NCI-H2171 treated with DMSO at 0.1 percent for 48 hours (cell line): Measurements from ENCODE around the gene EPHB3.
"Not testable (repeated sequence)": the region's sequence is repeated elsewhere in the genome, so short reads cannot be mapped to it uniquely, and the experiment has no call there.

ENCODE experiments used
- DNase-seq: peaks from one replicate; lab custom pipeline; 2025; lab: John Stamatoyannopoulos, UW

EPHB3 gene

GRCh38 chr3:184600685-184601377 is 39.2 kb downstream of the EPHB3 start:
- peak; percentile 52 for DNase-seq

GRCh38 chr3:184601576-184602371 is 40.2 kb downstream of the EPHB3 start:
- no peak for DNase-seq

DNA sequence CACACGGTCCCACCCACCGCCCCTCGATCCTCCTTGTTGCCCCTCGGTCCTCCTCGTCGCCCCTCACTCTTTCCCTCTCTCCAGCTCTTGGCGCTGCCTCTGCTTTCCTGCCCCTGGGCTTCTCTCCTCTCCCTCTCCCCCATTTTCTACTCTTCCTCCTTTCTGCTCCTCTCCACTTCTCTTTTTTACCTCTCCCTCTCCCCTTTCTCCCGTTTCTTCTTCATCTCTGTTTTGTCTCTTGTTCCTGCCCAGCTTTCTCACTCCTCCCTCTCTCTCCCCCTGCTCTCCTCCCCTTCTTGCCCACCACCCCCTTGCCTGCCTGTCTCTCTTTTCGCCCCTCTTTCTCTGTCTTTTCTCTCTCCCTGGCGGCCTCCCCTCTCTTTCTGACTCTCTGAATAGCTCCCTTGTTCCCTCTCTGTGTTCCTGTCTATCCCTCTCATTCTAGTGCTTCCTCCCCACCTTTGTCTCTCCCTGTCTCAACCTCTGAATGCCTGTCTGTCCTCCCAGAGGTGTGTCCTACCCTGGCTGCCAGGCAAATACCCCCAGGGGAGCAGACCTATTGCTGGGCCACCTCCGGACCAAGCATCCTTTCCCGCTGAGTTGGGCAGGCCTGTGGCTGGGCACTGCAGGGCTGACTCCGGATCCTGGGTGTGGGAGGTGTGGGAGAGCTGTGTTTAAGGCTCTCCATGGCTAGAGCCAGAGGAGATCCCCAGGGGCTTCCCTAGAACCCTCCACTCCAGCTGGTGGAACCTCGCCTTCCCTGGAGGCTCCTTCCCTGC is 41.0 kb downstream of the EPHB3 start:
- peak; percentile 15 for DNase-seq

DNA sequence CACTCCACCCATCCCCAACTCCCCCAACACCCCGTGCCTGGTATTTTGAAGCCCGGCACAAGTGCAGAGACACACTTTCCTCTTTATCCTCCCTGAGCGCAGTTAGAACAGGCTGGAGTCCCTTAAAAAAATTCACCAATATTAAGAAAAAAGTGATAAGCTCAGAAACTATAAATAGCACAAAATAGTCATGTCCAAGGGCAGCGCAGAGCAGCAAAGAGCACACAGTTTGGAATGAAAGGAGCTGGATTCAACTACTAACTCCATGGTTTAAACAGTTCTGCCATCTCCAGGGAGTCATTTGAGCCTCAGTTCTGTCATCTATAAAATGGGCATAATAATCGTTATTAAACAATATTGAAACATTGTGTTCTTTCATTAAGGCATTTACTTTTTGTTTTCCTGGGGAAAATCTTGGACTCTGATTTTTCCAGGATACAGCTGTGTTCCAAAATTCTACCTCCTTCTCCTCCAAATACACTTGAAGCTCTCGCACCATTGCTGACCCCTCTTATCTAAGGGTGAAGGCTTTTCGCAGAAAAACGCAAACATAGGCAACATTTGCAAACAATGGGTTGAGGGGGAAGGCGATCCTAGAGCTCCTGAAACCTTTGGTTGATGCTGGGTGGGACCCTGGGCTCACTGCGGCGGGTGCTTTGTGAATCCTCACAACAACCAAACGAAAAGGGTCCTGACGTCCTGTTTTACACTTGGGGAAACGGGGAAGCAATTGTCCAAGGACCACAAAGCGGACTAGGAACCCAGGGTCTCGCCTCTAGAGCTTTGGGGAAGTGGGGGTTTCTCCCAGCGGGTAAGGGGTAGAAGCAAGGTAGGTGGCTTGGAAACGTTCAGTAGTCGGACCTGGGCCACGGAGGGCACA is 41.8 kb downstream of the EPHB3 start:
- no peak for DNase-seq

- DNase-seq, result no peak
These were observed 42.5 kb downstream of the EPHB3 start for GRCh38 chr3:184604039-184604601.

DNA sequence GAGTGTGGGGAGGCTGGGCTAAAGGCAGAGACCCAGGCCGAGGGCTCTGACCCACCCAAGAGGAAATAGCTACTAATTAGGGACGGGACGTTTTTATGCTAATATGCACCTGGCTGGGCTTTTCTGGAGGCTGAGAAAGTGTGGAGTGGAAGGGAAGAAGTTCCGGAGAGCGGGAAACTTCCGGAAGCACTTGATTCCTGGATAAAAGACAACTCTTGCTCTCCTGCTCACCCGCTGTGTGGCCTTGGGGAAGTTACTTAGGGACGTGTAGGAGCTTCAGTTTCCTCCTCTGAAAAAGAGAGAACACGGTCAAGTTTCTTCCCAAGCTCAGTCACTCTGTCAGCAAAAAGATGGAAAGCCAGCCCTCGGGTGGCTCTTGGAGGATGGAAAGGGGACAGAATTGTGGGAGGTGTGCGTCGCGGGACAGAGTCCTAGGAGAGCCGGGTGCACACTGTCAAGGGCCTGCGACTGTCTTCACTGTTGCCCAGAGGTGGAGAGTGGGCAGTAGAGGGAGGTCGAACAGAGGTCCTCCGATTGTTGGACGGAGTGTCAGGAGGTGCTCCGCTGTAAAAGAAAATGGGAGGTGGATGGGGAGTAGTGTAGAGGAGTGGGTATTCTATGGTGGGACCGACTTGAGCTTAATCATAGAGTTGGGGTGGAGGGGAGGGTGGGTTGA is 43.2 kb downstream of the EPHB3 start:
- no peak for DNase-seq

DNA sequence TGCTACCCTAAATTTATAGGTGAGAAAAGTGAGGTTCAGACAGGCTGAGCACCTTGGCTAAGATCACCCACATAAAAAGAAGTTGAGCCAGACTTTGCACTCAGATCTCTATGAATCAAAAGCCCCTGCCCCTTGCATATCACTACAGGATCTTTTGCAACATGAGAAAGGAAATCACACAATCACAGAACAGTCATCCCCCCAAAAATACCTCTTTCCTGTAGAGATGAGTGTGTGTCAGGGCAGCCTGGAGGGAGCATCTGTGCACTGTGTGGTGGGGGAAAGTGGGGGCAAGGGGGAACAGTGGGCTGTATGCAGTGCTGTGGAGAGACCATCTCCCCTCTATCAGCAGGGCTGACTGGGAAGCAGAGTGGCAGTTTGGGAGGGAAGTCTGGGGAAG is 46.6 kb downstream of the EPHB3 start:
- DNase-seq, result no peak

DNA sequence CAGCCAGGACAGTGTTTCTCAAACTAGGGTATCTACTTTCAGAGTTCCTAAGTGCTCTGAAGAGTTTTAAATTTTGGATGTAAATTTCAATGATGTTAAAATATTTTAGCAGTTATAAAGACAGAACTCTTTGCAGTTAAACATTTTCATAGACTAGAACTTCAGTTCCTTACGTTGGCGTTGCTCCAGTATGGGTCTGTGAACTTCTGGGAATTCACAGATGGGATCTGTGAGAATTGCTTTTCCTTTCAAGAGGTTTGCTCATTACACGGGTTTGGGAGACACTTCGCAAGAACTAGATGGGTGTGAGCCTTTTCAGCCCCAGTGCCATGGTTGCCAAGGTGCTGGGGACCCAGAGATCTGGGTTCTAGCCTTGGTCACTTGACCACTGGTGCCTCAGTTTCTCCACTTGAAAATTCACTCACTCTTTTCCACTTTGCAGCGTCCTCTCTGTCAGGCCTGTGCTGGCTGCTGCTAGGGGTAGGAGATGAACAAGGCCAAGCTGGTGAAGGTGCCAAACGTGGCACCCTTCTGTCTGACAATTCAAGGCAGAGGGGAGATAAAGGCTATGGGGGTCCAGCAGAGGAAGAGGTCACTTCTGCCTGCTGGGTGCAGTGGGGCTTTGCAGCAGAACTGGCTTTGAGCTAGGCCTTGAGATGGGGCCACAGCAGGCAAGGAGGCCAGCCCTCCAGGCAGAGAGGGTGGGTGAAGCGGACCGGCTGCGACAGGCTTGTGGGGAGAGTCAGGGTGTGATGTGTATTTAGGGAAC is 48.1 kb downstream of the EPHB3 start:
- no peak for DNase-seq

DNA sequence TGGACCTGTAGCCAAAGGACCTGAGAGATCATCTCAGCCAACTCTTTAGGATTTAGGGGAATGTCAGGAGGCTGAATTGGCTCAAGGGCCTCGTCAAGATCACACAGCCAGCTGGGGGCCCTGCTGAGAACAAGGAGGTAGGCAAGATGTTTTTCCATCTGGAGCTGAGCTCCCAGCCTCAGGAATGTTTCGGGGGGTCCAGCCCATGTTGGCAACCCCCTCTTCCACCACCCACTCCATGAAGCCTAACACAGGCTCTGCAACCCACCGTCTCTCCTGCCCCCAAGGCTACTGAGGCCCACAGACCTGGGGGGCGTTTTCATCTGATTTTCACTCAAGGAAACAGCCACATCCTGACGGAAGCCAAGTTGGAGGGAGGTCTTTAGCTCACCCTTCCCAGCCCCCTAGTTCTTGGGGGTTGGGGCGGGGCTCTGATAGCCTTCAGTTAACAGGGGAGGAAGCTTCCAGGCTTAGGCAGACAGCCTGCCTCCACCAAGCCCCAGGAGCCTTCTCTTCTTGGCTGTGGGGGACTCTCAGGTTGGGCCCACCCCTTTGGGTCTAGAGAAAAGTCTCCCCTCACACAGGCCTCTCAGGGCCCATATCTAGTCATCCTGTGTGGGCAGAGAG is 48.8 kb downstream of the EPHB3 start:
- DNase-seq, result no peak

- no peak for DNase-seq
These were observed 50.2 kb downstream of the EPHB3 start for GRCh38 chr3:184611607-184612281.

DNA sequence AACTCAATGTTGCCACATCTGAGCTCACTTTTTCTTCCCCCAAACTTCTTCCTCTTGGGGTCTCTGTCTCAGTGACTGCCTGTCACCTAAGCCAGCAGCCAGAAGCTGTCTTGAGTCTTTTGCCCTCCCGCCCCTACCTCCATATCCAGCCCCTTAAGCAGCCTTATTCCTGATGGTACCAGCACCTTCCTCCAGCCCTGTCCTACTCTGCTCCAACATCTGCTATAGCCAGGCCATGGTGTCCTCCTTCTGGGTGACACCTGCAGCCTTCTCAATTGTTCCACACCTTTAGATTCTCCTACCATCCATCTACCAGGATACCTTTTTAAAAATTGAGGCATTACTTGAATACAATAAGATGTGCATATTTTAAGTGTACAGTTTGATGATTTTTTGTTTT is 53.8 kb downstream of the EPHB3 start:
- DNase-seq, result no peak

DNA sequence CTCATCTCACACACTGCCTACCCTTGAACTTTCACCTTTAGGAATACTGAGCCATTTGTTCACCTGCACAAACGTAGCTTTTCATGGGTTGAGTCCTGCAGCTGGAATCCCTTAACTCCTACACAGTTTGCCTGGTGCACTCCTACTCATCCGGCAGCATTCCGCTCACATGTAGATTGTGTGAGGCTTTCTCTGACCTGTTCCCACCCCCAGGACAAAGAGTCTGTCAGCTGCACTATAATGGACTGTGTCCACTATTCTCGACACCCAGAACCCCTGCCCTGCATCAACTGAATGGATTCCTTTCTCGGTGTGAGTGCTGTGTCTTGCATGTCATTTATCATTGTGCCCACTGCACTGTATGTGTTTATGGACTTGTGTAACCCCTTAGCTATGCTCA is 54.9 kb downstream of the EPHB3 start:
- no peak for DNase-seq

DNA sequence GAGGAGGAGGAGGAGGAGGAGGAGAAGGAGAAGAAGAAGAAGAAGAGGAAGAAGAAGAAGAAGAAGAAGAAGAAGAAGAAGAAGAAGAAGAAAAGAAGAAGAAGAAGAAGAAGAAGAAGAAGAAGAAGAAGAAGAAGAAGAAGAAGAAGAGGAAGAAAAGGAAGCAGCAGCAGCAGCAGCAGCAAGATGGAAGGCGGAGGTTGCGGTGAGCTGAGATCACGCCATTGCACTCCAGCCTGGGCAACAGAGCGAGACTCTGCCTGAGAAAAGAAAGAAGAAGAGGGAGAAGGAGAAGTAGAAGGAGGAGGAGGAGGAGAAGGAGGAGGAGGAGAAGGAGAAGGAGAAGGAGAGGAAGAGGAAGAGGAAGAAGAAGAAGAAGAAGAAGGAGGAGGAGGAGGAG is 55.7 kb downstream of the EPHB3 start:
- not testable (repeated sequence) for DNase-seq

GRCh38 chr3:184618811-184619210 is 57.2 kb downstream of the EPHB3 start:
- DNase-seq, result no peak

- no peak for DNase-seq
These were observed 57.8 kb downstream of the EPHB3 start for GRCh38 chr3:184619369-184619768.

DNA sequence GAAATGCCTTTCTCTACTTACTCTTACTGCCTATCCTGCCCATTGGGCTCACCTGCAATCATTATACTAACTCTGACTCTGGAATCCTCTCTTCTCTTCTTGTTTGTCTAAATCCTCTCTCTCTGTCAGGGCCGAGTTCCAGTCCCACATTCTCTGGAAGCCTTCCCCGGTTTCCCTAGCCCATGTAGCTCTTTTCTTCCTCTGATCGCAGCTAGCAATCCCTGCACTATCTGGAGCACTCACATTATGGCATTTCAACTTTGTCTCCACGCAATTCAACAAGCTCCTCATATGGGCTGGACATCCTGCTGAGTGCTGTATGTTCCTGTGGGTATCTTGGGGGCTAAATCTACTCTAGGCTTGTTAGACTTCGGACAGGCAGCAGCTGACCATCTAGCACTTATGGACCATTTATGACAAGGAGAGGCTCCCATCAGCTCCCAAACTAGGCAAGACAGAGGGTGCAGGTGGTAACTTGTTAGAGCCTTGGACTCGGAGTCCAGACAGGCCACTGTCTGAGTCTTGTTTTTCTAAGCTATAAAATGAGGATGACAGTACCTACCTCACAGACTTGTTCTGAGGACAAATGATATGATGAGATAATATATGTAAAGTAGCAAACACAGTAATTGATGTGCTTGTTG is 58.3 kb downstream of the EPHB3 start:
- DNase-seq, result no peak

GRCh38 chr3:184620475-184621119 is 59.0 kb downstream of the EPHB3 start:
- no peak for DNase-seq

DNA sequence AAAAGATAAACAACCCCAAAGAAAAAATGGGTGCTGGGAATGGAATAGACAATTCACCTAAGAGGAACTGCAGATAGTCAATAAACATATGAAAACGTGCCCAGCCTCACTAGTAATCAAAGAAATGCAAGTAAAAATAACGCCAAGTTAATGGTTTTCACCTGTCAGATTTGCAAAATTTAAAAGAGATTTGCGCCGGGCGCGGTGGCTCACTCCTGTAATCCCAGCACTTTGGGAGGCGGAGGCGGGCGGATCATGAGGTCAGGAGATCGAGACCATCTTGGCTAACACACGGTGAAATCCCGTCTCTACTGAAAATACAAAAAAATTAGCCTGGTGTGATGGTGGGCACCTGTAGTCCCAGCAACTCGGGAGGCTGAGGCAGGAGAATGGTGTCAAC is 60.6 kb downstream of the EPHB3 start:
- DNase-seq, result not testable (repeated sequence)
